Cerebellar cortex (tissue), 1 donor: ENCODE results near the gene TMEM213.

Experiments
- DNase-seq: peaks from one replicate; pipeline ENCODE4 v3.0.0-alpha.2; 2015; ENCODE audit warnings: low spot score

Gene TMEM213

DNA sequence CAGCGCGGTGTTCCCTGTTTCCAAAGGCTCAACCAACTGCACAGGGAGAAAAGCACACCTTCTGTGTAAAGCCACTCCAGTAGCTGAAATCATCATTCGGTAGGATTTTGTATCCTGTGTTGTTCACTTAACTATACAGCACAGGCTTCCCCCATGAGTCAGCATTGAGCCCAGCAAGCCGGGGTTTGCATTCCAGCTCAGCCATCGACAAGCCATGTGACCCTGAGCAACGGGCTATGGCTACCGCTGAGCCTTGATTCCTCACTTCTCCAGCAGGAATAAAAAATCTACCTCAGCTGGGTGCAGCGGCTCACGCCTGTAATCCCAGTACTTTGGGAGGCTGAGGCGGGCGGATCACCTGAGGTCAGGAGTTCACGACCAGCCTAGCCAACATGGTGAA lies 44.3 kb downstream of the TMEM213 start:
- no peak for DNase-seq

DNA sequence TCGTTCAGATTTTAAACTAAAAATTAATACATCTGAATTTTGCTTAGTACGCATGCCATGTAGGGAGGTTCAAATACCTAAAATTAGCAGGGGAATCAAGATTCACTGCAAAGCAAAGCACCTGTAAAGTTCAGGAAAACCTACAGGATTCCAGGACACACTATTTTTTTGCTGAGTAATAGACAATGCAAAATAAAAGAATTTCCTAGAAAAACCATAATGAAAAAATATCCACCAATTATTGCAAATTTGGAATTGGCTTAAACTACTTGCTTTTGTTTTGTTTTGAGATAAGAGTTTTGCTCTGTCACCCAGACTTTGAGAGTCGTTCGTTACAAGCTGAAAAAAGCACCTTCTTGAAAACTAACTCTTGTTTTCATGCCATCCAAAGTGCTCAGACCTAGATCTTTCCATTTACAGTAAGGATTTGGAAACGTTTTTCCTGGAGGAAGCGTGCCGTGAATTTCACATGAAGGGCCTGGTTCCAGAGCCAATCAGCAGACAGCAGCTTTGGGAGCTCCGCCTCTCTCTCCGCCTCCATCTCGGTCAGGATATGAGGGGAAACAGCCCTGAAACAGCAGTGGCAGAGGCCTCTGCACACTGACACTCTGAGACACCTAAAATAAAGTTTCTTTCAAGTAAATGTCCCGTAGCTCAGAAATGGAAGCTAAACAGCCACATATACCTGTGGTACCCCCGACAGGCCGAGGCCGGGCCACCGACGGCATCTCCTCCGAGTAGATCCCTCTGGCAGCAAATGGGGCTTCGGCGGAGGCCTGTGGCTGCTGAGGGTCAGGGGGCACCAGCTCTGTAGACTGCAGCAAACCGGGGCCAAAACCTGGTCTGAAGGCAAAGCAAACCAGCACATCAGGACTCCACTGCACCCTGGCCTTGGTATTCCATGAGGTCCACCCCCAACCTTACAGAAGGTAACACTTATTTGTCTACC lies 46.1 kb downstream of the TMEM213 start:
- DNase-seq, result no peak

DNA sequence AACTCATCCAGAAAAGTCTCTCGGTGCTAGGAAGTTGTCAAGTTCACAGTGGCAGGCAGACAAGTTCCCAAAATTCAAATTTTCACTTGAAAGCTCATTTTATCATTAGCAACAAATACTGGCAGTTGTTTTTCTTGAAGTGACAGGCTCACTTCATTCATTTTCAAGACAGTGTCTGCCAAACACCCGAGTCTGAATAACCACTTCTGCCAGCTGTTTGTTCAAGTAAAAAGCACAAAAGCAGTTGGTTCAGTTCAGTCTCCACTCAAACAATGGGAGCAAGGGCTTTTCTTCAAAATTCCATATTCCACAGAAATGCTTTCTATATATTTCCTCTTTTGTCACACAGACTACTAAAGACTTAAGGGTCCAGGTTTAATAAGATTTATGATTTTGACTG lies 47.9 kb downstream of the TMEM213 start:
- DNase-seq, result no peak

DNA sequence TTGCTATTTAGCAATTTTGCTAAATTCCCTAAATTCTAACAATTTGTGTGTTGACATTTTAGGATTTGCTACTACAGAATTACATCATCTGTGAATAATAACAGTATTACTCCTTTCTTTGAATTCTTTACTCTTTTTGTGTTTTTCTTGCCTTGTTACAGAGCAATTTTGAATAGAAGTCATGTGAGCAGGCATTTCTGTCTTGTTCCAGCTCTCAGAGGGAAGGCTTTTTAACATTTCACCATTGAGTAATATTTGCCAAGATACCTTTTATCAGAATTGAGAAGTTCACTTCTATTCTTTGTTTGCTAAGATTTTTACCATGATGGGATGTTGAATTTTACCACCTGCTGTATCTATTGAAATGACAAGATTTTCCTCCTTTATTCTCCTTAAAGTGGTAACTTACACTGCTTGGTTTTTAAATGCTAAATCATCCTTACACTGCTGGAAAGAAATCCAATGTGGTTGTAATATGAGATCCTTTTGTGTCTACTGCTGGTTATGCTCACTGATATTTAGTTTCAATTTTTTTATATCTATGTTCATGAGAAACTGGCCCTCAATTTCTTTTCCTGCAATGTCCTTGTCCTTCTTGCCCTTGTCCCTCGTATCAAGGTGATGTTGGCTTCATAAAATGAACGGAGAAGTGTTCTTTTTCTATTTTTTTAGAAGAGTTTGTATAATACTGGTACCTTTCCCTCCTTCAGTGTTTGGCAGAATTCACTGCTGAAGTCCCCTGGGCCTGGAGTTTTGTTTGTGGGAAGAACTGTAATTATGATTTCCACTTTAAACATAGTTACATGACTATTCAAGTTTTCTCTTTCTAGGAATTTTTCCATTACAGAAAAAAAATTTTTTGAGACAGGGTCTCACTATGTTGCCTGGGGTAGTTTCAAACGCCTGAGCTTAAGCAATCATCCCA lies 50.5 kb downstream of the TMEM213 start:
- no peak for DNase-seq

DNA sequence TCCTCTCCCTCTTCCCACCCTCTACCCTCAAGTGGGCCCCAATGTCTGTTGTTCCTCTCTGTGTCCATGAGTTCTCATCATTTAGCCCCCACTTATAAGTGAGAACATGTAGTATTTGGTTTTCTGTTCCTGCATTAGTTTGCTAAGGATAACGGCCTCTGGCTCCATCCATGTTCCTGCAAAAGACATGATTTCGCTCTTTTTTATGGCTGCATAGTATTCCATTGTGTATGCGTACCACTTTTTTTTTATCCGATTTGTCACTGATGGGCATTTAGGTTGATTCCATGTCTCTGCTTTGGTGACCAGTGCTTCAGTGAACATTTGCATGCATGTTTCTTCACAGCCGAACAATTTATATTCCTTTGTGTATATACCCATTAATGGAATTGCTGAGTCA lies 51.9 kb downstream of the TMEM213 start:
- no peak for DNase-seq

DNA sequence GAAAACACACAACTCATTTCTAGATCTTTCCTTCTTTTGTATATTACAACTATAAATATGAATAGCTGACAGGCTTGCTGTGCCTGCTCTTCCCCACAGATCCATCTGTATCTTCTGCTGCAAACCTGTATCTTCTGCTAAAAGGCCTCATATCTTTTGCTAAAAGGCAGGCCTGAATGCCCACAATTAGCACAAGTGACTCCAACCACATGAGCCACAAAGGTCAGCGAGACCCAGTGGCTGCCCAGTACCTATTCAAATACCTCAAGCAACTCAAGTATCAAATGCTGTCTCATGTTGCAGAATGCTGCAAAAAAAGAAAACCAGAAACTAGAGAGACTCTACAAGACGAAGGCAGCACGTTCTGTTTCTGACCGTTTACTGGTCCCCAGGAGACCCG lies 54.7 kb downstream of the TMEM213 start:
- no peak for DNase-seq

DNA sequence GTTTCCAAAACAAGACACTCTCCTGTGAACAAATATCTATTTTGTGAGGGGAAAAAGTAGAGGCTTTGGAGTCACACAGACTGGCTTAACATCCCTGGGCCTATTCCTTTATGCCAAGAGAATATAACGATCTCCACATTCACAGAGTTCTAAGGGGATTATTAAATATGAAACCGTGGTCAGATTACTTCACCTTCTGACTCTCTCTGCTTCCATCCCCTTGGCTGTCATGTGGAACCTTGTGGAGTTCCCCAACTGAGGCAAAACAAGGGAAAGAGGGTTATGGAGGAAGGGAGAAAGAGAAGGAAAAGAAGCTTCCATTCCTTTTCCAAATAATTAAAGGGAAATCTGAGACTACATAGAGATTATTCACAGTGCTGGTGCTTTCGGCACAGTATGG lies 55.7 kb downstream of the TMEM213 start:
- DNase-seq, result no peak

DNA sequence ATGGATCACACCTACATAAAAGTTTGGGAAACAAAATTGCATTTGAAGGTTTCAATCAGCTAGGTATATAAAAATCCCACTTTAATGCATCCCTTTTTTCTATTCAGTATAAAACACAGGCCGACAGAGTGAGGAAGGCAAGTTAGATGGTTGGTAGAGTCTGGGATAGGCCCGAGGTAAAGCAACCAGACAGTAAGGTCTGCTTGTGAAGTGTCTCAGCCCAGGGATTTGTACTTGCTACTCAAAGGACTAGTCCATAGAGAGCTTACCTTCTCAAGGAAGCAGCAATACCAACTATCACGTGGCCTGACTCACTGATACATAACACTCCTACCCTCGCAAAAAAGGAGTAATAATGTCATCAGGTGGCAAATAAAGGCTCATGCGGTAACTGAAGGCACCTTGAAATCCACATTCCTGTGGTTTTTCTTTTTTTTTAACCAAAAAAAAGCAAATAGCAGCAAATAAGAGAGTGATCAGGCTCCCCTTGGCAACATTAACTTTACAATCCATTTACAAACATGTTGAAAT lies 56.4 kb downstream of the TMEM213 start:
- DNase-seq, result no peak

DNA sequence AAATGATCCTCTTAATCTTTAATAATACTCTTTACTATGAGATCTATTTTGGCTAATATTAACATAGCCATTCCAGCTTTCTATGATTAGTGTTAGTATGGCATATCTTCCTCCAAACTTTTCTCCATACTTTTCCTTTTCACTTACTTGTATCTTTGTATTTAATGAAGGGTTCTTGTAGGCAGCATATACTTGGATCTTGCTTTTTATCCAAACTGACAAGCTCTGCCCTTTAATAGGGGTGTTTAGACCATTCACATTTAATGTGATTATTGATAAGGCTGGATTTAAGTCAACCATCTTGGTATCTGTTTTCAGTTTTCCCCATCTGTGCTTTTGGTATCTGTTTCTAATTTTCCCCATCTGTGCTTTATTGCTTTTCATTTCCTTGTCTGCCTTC lies 59.9 kb downstream of the TMEM213 start:
- DNase-seq, result no peak

DNA sequence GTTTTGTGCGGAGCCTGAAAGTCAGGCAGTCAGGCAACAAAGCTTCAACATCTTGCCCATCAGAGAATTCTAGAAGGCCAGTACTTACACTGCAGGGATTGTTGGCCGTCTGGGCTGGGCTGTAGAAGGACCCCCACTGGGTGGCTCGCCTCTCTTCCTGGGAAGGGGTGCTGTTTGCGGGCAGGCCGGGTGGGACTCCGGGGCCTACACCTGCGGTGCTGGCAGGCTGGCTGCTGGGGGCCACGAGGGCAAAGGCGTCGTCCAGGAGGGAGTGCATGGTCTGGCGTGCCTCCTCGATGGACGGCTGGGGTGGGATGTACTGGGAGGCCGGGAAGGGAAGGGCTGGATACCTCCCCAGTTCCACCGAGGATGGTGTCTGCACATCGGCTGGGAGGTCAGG lies 63.3 kb downstream of the TMEM213 start:
- DNase-seq, result no peak

DNA sequence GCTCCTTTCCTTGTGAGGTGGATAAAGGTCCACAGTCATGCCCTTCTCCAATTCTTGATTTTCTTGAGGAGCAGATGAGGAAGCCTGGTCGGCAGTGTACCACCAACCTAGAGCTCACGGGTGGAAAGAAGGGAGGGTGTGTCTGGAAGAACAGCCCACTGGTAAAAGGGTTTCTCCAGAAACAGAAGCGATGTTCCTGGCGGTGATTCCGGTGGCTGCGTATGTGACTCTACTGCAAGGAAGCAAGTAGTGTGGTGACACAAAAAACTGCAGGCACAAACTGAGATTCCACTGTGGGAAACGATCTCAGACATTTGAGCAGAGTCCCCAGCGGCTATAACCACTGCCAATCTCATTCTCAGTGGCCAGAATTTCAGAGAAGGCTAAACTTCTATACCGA lies 66.1 kb downstream of the TMEM213 start:
- DNase-seq, result no peak

DNA sequence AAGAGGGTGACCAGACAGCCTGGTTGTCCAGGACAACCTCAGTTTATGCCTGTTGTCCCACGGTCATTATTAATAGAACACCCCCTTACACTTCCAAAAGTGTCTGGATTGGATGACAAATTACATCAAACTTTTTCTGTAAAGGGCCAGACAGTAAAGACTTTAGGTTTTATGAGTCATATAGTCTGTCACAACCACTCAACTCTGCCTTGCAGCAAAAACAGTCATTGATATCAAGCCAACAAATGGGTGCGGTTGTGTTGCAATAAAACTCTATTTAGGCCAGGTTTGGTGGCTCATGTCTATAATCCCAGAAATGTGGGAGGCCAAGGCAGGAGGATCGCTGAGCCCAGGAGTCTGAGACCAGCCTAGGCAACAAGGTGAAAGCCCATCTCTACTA lies 66.9 kb downstream of the TMEM213 start:
- DNase-seq, result no peak

DNA sequence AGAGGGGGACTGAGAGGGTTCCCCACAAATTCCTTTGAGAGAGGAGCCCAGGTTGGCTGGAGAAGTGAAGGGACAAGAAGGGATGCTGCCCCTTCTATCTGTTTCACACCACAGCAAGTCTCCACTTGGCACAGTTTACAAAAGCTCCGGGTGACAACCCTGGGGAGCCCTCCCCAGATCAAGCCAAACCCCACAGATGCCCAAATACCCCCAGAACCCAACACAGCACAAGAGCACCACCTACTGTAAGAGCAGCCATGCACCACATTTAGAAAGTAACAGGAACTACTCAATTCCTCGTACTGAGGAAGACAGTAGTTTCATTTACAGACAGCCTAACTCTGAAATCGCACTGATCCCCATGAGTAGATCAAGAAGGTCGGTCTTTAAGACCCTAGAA lies 68.0 kb downstream of the TMEM213 start:
- no peak for DNase-seq

DNA sequence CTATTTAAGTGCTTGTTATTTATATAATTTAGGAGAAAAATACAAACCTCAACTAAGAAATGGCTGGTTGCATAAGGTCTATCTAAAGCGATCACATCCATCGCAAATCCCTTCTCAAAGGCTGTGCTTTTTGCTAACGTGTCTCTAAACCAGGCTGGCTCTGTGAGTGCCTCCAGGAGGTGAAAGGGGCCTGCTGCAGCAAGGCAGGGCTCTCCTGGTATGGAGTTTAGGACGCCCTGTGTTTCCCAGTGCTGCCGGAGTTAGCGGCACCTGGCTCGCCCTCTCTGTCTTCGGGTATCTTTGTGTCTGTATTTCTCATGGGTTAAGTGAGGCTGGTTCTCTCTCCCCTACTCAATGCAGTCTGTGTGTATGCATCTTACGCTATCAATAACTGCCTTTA lies 68.6 kb downstream of the TMEM213 start:
- DNase-seq, result no peak

DNA sequence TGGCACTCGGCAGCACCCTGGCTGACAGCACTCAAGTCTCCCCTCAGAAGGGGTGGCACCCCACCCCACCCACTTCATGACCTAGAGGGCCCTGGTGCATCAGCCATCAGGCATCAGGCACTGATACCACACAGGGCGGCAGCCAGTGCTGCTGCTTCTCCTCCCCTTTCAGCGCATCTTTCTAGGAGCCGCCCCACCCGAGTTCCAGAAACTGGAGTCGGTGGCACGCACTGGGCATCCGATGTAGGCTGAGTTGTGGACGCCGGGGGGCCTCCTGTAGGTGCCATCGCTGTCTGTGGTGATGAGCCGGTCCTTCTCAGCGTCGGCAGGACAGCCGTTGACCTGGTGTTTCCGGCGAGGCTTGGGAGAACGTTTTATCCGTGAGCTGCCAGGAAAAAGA lies 70.0 kb downstream of the TMEM213 start:
- DNase-seq, result no peak

DNA sequence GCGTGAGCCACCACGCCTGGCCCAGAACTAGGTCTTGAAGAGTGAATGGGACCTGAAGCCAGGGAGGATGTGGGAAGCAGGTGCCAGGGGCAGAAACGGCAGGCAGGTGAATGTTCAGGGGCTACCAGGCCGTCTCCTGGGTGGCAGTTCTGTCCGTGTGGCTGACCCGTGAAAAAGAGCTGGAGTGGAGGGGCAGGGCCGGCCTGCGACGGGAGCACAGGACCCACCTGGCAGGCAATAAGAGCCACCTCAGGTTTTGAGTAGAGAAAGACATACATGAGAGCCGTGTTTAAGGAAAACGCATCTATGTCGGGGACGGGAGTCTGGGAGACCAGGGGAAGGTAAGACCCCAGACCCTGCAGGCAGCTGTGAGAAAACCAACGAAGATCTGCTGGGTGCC lies 70.9 kb downstream of the TMEM213 start:
- DNase-seq, result no peak

DNA sequence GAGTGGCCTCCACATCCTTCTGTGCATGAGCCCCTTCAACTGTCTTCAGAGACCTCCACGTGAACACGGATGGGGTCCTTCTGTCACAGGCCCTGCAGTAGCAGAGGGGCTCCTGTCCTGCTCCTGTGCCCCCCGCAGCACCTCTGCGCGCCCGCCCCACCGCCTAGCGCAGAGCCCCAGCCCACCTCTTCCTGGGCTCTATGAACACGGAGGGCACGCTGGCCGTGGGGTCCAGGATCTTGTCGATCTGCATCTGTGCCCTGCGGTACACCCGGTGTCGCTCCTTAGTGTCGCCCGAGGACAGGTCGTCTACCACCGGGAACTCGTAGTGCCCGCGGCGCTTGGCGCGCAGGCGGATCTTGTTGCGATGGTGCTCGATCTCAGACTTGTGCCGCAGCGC lies 71.6 kb downstream of the TMEM213 start:
- DNase-seq, result no peak

DNA sequence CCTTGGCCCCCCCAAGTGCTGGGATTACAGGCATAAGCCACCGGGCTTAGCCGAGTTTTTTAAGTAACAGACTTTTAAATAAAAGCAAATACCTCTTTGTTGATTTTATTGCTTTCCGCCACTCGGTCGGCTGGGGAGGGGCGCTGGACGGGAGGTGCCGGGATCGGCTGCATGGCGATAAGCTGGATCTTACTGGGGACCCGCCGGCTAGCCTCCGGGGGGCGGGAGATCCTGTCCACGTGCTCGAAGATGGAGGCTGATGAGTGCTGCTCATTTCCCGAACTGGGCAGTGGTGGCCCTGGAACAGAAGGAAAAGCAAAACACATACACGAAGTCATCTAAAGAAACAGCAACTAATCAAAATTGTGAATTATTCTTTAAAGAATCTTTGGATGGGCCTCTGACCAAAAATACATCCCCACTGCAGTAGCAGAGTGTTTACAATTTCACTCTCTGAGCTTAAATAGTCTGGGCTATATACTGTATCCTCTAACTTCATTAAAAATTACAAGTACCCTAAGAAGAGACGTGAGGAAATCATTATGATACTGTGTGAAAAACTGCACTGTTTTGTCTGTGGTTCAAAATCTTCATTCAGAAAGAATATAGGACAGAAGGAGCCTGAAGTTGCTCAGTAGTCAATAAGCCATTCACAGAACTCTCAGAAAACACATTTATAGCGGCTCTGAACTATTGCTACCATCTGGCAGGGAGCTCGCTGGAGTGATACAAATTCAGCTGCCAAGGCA lies 73.4 kb downstream of the TMEM213 start:
- no peak for DNase-seq

DNA sequence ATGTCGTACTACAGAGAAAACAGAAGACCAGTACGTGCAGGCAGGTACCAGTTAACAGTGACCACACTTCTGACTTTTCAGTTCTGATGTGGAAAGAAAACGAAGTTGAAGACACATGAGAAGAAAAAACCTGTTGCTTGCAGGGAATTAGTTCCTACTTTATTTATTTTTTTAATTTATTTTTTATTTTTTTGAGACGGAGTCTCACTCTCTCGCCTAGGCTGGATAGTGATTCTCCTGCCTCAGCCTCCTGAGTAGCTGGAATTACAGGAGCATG lies 74.0 kb downstream of the TMEM213 start:
- DNase-seq, result no peak

DNA sequence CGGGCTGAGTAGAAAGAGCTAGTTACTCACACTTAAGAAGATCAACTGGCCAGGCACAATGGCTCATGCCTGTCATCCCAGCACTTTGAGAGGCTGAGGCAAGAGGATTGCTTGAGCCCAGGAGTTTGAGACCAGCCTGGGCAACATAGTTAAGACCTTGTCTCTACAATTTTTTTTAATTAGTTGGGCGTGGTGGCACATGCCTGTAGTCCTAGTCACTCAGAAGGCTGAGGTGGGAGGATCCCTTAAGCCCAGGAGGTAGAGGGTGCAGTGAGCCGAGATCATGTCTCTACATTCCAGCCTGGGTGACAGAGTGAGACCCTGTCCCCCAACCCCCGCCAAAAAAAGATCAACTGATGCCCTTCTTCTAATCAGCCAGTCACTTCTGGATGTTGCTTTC lies 74.8 kb downstream of the TMEM213 start:
- DNase-seq, result no peak

DNA sequence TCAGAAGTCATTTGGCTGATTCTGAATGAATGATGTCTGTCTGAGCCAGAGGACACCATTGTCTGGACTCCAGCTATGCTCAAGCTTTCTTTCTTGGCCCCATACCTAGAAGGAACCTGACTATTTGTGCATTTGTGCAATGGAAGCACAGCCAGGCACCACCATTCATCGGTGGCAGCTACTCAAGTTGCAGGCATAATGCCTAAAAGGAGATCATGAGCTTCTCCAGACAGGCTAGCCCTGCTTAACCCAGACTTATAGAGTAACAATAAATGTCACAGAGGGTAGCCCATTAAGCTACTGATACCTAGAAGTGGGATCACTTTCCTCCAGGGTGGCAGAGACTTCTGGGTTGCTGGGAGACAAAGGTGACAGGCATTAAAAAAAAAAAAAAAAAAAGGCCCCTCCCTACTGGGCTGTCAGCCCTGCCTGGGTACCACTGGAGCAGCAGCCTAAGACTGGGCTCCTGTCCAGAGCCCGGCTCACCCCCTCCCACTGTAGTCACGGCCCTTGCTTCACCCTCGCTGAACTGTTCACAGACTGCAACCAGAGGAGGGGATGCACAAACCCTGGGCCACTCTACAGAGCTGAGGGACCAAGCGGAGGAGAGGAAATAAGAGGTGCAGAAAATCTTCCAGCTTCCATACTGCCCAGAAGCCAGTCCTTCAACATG lies 75.6 kb downstream of the TMEM213 start:
- DNase-seq, result no peak

DNA sequence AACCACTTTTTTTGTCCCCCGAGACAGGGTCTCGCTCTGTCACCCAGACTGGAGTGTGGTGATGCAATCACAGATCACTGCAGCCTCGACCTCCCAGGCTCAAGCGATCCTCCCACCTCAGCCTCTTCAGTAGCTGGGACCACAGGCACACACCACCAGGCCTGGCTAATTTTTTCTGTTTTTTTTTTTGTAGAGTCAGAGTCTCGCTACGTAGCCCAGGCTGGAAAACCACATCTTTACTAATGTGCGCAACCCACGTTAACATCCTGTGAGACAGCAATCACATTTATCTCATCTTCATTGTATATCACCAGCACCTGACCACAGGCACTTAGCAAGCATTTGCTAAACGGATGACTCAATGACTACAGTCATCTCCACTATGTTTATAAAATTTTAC lies 78.0 kb downstream of the TMEM213 start:
- DNase-seq, result no peak
